Activated B cell treated with CpG ODN at 0.5 μM for 24 hours (primary cell): Measurements from ENCODE around the gene SLC4A1AP. TPM values are rescaled to one million over a fixed set of nuclear protein-coding genes. Genes with fewer than 3 reads are reported as not detected.

Experiments used
- ATAC-seq: fragments of 200-7000 bp; cut with Tn5 transposase; one replicate; pipeline ENCODE4 v1.10.0; 2021; ENCODE audit warnings: low read depth, mild to moderate bottlenecking, moderate library complexity
- CTCF ChIA-PET: fragments of 350-600 bp; sonication (Branson Sonifier 250); formaldehyde crosslinking; loops from one replicate; lab custom pipeline; 2021; ENCODE audit warnings: antibody characterized with exemption; lab: Charles Lee
- POLR2A ChIA-PET: fragments of 350-600 bp; sonication (Branson Sonifier 250); formaldehyde crosslinking; loops from one replicate; lab custom pipeline; 2021; ENCODE audit warnings: antibody characterized with exemption; lab: Charles Lee
- DNase-seq: peaks from one replicate; pipeline ENCODE4 v3.0.0; 2022
- H3K27ac Mint-ChIP-seq: one replicate; pipeline ENCODE4 v1.8.0; 2020; ENCODE audit warnings: mixed read lengths
- H3K27me3 Mint-ChIP-seq: one replicate; pipeline ENCODE4 v1.8.0; 2021; ENCODE audit warnings: mixed read lengths
- H3K36me3 Mint-ChIP-seq: one replicate; pipeline ENCODE4 v1.8.0; 2021; ENCODE audit warnings: low read depth, mixed read lengths
- H3K4me1 Mint-ChIP-seq: one replicate; pipeline ENCODE4 v1.8.0; 2021; ENCODE audit warnings: mixed read lengths
- H3K4me3 Mint-ChIP-seq: one replicate; pipeline ENCODE4 v1.8.0; 2020; ENCODE audit warnings: mild to moderate bottlenecking, mixed read lengths
- H3K9me3 Mint-ChIP-seq: one replicate; pipeline ENCODE4 v1.8.0; 2020; ENCODE audit warnings: mixed read lengths
- CTCF ChIP-seq: fragments of 200-600 bp; IDR thresholded peaks from one replicate; pipeline ENCODE4 v1.8.0; 2022; ENCODE audit warnings: antibody characterized with exemption, mild to moderate bottlenecking
- intact Hi-C: fragments of 100-400 bp; cut with micrococcal nuclease; formaldehyde crosslinking; loops from one replicate; pipeline ENCODE4 v1.15.1; 2024
- total RNA-seq: library from RNA; stranded (reverse); gene quantifications from 2 replicates; pipeline ENCODE4 v1.2.3, GENCODE V29; 2022

SLC4A1AP gene
- total RNA-seq, 1 donor from 2014 or later, result 22.0 TPM

- Mint-ChIP-seq H3K27me3 (peaks cover 9% of the 10 kb centered on the region), H3K4me3 (no peak overlapping the region), H3K36me3 (no peaks in the 10 kb centered on the region), H3K27ac (no peak overlapping the region), H3K9me3 (no peaks in the 10 kb centered on the region), H3K4me1 (peaks cover 3% of the 10 kb centered on the region)
- TF ChIP-seq CTCF, result no peak
- ChIA-PET CTCF (interaction anchor here (1.0 kb wide), 1 partner anchor 23 kb away, joined by 3 read pairs; no protein-coding TSS in a partner anchor), POLR2A (no interaction called here)
- intact Hi-C loops, result loop anchor here (10.0 kb wide), 2 partner anchors 529 to 1489 kb away; no protein-coding TSS in a partner anchor
- ATAC-seq, result no peak
- no peak for DNase-seq
These were observed 42.3 kb downstream of the SLC4A1AP start for GRCh38 chr2:27705851-27706622.

- Mint-ChIP-seq H3K4me3 (no peak overlapping the region), H3K36me3 (no peaks in the 10 kb centered on the region), H3K27me3 (peaks cover 18% of the 10 kb centered on the region), H3K4me1 (peaks cover 3% of the 10 kb centered on the region), H3K9me3 (no peaks in the 10 kb centered on the region), H3K27ac (no peak overlapping the region)
- no peak for DNase-seq
- POLR2A ChIA-PET, result no interaction called here
- CTCF ChIA-PET, result interaction anchor here (0.7 kb wide), 1 partner anchor 16 kb away, joined by 3 read pairs; no protein-coding TSS in a partner anchor
- no peak for ATAC-seq
- no peak for TF ChIP-seq CTCF
- intact Hi-C loops, result loop anchor here (10.0 kb wide), 2 partner anchors 527 to 1487 kb away; no protein-coding TSS in a partner anchor
These were observed 44.0 kb downstream of the SLC4A1AP start for GRCh38 chr2:27707462-27708256.

- Mint-ChIP-seq H3K36me3 (no peaks in the 10 kb centered on the region), H3K4me1 (peaks cover 3% of the 10 kb centered on the region), H3K27ac (no peak overlapping the region), H3K27me3 (peaks cover 21% of the 10 kb centered on the region), H3K4me3 (no peak overlapping the region), H3K9me3 (no peaks in the 10 kb centered on the region)
- no peak for TF ChIP-seq CTCF
- intact Hi-C loops, result loop anchor here (10.0 kb wide), 2 partner anchors 527 to 1487 kb away; no protein-coding TSS in a partner anchor
- ChIA-PET CTCF (interaction anchor here (0.7 kb wide), 1 partner anchor 15 kb away, joined by 3 read pairs; no protein-coding TSS in a partner anchor), POLR2A (no interaction called here)
- DNase-seq (no peak), ATAC-seq (no peak)
These were observed 44.6 kb downstream of the SLC4A1AP start for GRCh38 chr2:27708257-27708654.

- DNase-seq (no peak), ATAC-seq (no peak)
- intact Hi-C loops, result loop anchor here (10.0 kb wide), 2 partner anchors 526 to 1486 kb away; no protein-coding TSS in a partner anchor
- H3K4me1 Mint-ChIP-seq, result peaks cover 1% of the 10 kb centered on the region
- POLR2A ChIA-PET, result no interaction called here
- H3K27me3 Mint-ChIP-seq, result peaks cover 21% of the 10 kb centered on the region
- H3K27ac Mint-ChIP-seq, result no peak overlapping the region
- no peak overlapping the region for H3K4me3 Mint-ChIP-seq
- CTCF ChIA-PET, result interaction anchor here (0.7 kb wide), 1 partner anchor 15 kb away, joined by 3 read pairs; no protein-coding TSS in a partner anchor
- no peak for TF ChIP-seq CTCF
- no peaks in the 10 kb centered on the region for H3K36me3 Mint-ChIP-seq
- no peaks in the 10 kb centered on the region for H3K9me3 Mint-ChIP-seq
These were observed 45.0 kb downstream of the SLC4A1AP start for GRCh38 chr2:27708666-27709065.
